H54 (cell line): ENCODE data around the gene KCNE3.

Source experiments
- DNase-seq: peaks from one replicate; pipeline ENCODE4 v3.0.0; 2011; ENCODE audit warnings: low spot score, mixed read lengths; ENCODE audit not compliant: insufficient read length
- FAIRE-seq: peaks from 3 replicates; lab custom pipeline; 2011; peaks lifted over from hg19 to GRCh38; lab: Jason Lieb, UNC
- POLR2A ChIP-seq: IDR thresholded peaks from 2 replicates; pipeline ENCODE4 v1.6.1; 2011; ENCODE audit warnings: low read depth, mild to moderate bottlenecking, low read length

Gene KCNE3

DNA sequence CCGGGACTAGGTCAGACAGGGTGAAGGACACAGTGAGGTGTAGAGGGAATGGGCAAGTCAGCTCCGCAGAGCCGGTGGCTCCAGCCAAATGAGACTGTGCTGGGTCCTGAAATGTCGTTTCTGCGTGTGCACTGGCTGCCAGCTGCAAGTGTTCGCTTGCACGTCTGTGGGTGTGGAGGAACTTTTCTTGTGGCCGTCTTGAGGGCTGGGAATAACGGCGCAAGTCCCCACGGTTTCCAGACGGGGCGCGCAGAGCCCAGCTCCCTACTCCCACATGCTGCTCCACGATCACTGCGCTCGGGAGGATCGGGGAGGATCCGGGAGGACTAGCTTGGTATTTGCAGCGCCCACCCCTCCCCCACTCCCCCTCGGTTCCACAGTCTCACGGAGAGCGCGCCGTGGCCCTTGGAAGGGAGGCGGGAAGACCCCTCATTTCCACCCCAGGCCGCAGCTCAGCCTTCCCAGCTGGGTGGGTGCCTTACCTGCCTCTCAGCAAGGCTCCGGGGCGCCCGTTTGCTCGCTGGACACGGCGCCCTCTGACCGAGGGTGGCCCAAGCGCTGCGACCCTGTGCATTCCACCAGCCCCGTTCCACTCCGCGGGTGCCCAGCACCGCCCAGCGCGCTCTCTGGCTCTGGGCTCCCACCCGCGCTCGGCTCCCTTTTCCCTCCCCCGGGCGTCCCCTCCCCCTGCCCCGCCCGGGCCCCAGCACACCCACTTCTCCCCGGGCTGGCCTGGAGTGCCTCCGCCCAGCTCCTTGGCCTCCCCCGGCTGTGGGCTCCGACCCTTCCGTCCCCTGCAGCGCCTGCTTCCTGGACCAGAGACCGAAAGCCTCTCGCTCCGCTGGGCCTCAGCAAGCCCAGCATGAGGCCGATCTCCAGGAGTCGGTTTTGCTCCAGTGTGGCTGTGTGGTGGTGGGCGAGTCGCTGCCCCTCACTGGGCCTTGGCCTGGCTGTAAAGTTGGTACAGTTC lies at the start of gene KCNE3:
KCNE3 (minus strand) TSS at position 634 of the 970 bp plus-strand sequence. CDS start 9,986 bp downstream, outside the sequence.
- DNase-seq (no peak), FAIRE-seq (no peak)

GRCh38 chr11:74507582-74507981 lies 40.2 kb upstream of the KCNE3 start:
- no peak for TF ChIP-seq POLR2A
- FAIRE-seq (no peak), DNase-seq (no peak)

More for the DNA sequence above, at the start of gene KCNE3:
- no peak for TF ChIP-seq POLR2A

DNA sequence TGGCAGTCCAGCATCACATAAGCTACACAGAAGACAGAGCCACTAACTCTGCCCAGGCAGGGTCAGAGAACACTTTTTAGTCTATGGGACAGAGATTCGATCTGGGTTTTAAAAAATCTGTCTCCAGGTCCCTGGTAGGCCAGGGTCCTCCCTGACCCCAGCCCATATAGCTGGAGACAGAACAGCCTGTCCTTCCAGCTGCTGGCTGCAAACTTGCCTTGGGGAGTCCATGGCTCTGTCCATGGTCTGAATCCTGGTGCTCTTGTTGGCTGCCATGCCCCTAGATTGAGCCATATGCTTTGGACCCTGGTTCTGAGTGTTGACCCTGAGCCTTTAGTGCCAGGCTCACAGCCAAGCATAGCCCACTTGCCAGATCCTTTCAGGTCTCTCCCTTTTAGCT lies 39.5 kb upstream of the KCNE3 start:
- no peak for TF ChIP-seq POLR2A
- DNase-seq (no peak), FAIRE-seq (no peak)

GRCh38 chr11:74505911-74506310 lies 38.6 kb upstream of the KCNE3 start:
- TF ChIP-seq POLR2A, result no peak
- FAIRE-seq (no peak), DNase-seq (no peak)

- DNase-seq, result no peak
- FAIRE-seq, result no peak
- TF ChIP-seq POLR2A, result no peak
Measured at GRCh38 chr11:74504100-74504691, 36.8 kb upstream of the KCNE3 start.

- FAIRE-seq, result no peak
Measured at GRCh38 chr11:74494916-74495315, 27.6 kb upstream of the KCNE3 start.

GRCh38 chr11:74493791-74494630 lies 26.7 kb upstream of the KCNE3 start:
- TF ChIP-seq POLR2A, result no peak
- FAIRE-seq, result no peak
- DNase-seq, result peak; percentile 23

More at GRCh38 chr11:74494916-74495315, 27.6 kb upstream of the KCNE3 start:
- DNase-seq, result no peak
- no peak for TF ChIP-seq POLR2A

DNA sequence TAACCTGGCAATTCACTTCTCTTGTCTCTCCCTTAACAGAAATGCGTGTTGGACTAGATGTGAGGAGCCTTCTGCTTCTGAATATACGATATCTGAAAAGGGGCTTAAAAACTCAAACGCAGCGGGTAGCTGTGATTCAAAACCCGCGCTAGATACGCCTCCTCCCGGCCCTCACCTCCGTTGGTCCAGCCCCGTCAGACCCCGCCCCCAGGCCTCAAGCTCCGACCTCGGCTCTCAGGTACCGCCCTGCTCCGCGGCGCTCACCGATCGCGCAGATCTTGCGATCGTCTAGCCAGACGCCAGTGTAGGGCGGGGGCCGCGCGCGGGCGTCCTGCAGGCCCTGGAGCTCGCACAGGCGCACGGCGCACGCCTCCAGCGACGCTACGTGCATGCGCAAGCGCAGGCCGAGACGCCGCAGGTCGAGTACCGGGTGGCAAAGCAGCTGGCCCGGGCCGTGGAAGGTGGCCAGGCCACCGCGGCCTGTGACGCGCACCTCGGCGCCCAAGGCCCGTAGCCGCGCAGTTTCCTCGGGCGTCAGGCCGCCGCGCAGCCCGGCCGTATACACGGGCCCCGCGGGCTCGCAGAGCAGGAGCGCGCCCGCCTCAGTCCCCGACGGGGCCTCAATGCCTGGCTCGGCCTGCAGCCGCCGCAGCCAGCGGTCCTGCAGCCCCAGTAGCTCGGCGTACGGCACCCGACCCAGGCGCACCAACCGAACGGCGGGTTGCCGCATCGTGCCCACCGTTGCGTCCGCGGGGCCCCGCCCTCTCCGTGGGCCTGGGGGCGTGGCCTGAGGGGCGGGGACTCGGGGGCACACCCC lies 25.8 kb upstream of the KCNE3 start, which contains the start of gene LIPT2:
LIPT2 (minus strand) TSS at position 751 of the 817 bp plus-strand sequence; CDS start at position 730, 21 bp downstream.
- peak; percentile 85 for TF ChIP-seq POLR2A
- FAIRE-seq, result peak; percentile 43
- DNase-seq, result peak; percentile 88

- no peak for FAIRE-seq
- no peak for DNase-seq
- TF ChIP-seq POLR2A, result no peak
Measured at GRCh38 chr11:74492084-74492483, 24.7 kb upstream of the KCNE3 start.

GRCh38 chr11:74490941-74491340 lies 23.6 kb upstream of the KCNE3 start:
- DNase-seq, result no peak
- no peak for TF ChIP-seq POLR2A
- FAIRE-seq, result no peak

DNA sequence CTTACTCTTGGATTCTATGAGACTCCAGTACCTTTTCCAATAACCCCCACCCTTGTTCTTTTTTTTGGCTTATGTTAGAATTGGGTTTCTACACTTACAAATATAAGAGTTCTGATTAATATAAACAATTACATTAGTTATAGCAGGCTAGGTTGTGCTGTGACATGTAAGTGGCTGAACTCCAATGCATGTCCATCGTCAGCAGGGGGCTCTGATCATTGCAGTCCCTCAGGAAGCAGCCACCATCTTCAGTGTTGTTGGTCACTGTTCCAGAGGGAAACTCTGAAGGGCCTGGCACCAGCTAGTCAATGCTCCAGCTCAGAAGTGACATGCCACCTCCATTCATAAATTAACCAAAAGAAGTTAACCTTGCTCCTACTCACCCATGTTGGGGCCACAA lies 20.5 kb upstream of the KCNE3 start:
- TF ChIP-seq POLR2A, result no peak
- no peak for DNase-seq
- FAIRE-seq, result no peak

GRCh38 chr11:74485868-74486267 lies 18.5 kb upstream of the KCNE3 start:
- no peak for TF ChIP-seq POLR2A
- FAIRE-seq (no peak), DNase-seq (no peak)
